Measurements from ENCODE around the gene CLTCL1. TPM values are rescaled to one million over a fixed set of nuclear protein-coding genes. Genes with fewer than 3 reads are reported as not detected.
"Not testable (repeated sequence)": the region's sequence is repeated elsewhere in the genome, so short reads cannot be mapped to it uniquely, and the experiment has no call there.

The CLTCL1 gene
- total and polyA plus RNA-seq, 3 donors from 2014 or later: 46.6 to 107 (median 54.4) TPM

GRCh38 chr22:19204640-19205039, 86.9 kb downstream of the CLTCL1 start:
- no peak for DNase-seq
- H3K27ac ChIP-seq: no peak overlapping the region
- H3K4me3 ChIP-seq: no peak overlapping the region
- H3K9me3 ChIP-seq: no peaks in the 10 kb centered on the region
- intact Hi-C loops (cut with DNase I; ENCODE audit: low total_unique reads): no loop called here
- TF ChIP-seq, protein P1, sequence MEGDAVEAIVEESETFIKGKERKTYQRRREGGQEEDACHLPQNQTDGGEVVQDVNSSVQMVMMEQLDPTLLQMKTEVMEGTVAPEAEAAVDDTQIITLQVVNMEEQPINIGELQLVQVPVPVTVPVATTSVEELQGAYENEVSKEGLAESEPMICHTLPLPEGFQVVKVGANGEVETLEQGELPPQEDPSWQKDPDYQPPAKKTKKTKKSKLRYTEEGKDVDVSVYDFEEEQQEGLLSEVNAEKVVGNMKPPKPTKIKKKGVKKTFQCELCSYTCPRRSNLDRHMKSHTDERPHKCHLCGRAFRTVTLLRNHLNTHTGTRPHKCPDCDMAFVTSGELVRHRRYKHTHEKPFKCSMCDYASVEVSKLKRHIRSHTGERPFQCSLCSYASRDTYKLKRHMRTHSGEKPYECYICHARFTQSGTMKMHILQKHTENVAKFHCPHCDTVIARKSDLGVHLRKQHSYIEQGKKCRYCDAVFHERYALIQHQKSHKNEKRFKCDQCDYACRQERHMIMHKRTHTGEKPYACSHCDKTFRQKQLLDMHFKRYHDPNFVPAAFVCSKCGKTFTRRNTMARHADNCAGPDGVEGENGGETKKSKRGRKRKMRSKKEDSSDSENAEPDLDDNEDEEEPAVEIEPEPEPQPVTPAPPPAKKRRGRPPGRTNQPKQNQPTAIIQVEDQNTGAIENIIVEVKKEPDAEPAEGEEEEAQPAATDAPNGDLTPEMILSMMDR (IDR thresholded peaks at IDR 0.05): no peak
- no peak for TF ChIP-seq POLR2A (IDR thresholded peaks at IDR 0.05)
- no peaks in the 10 kb centered on the region for H3K4me1 ChIP-seq
- no peaks in the 10 kb centered on the region for H3K27me3 ChIP-seq
- WGBS, 2 donors: 99 to 100% methylated on average over 3 to 4 of the region's 4 CpGs
- no peaks in the 10 kb centered on the region for H3K36me3 ChIP-seq (ENCODE audit: low read depth, missing control alignments)

- no peaks in the 10 kb centered on the region for H3K36me3 ChIP-seq (ENCODE audit: low read depth, missing control alignments)
- intact Hi-C loops (cut with DNase I; ENCODE audit: low total_unique reads): no loop called here
- no peaks in the 10 kb centered on the region for H3K9me3 ChIP-seq
- no peak for DNase-seq
- no peaks in the 10 kb centered on the region for H3K4me1 ChIP-seq
- no peak overlapping the region for H3K4me3 ChIP-seq
- no peak overlapping the region for H3K27ac ChIP-seq
- WGBS, 2 donors: 85 to 89% methylated on average over 8 of the region's 8 CpGs
- no peaks in the 10 kb centered on the region for H3K27me3 ChIP-seq
- no peak for TF ChIP-seq POLR2A (IDR thresholded peaks at IDR 0.05)
- TF ChIP-seq, protein P1 (IDR thresholded peaks at IDR 0.05): no peak
Observed at GRCh38 chr22:19203834-19204233, 87.7 kb downstream of the CLTCL1 start.

- H3K4me1 ChIP-seq; H3K4me3 ChIP-seq; H3K27me3 ChIP-seq; DNase-seq; intact Hi-C loops (cut with DNase I; ENCODE audit: low total_unique reads); H3K27ac ChIP-seq; H3K36me3 ChIP-seq (ENCODE audit: low read depth, missing control alignments); H3K9me3 ChIP-seq: not testable (repeated sequence)
- WGBS, 2 donors: 79 to 87% methylated on average over 3 of the region's 3 CpGs
Observed at GRCh38 chr22:19202799-19203186, 88.7 kb downstream of the CLTCL1 start.

DNA sequence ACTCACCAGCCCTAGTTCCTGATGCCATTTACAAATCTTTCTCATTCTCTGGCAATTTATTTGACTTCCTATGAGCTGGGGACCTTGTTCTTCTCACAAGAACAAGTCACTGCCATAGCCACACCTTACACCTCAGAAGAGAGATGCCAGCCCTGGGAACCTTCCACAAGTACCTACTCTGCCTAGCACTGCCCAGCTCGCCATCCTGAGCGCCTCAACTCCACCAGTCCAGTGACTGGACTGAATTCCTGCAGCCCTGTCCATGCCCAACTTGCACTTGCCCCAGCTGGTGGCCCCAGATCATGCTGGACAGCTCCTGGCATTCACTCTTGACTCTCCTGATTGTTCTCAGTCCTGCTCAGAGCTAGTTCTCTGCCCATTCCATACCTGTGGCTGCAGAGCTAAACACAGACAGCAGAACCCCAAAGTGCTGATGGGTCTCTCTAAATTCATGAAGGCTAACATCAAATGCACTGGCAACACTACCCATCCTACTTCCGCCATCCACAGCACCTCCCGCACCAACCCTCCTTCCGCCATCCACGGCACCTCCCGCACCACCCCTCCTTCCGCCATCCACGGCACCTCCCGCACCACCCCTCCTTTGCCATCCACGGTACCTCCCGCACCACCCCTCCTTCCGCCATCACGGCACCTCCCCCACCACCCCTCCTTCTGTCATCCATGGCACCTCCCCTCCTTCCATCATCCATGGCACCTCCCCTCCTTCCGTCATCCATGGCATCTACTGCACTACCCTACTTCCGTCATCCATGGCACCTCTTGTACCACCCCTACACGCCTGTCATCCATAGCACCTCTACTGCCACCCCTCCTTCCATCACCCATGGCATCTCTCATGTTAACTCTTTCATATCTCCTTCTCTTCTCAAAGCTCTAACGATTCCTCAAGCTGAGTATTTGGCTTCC, 89.4 kb downstream of the CLTCL1 start:
- no peak for TF ChIP-seq POLR2A (IDR thresholded peaks at IDR 0.05)
- TF ChIP-seq, protein P1 (IDR thresholded peaks at IDR 0.05): no peak
- Histone ChIP-seq H3K9me3 (no peaks in the 10 kb centered on the region), H3K27ac (no peak overlapping the region), H3K4me3 (peak overlapping the region in 1 of 2 donors; percentile 7), H3K27me3 (no peaks in the 10 kb centered on the region), H3K36me3 (ENCODE audit: low read depth, missing control alignments) (no peaks in the 10 kb centered on the region), H3K4me1 (no peaks in the 10 kb centered on the region)
- intact Hi-C loops (cut with DNase I; ENCODE audit: low total_unique reads): no loop called here
- 62 to 76% methylated on average over 17 to 18 of the region's 18 CpGs for WGBS, 2 donors
- DNase-seq: no peak

DNA sequence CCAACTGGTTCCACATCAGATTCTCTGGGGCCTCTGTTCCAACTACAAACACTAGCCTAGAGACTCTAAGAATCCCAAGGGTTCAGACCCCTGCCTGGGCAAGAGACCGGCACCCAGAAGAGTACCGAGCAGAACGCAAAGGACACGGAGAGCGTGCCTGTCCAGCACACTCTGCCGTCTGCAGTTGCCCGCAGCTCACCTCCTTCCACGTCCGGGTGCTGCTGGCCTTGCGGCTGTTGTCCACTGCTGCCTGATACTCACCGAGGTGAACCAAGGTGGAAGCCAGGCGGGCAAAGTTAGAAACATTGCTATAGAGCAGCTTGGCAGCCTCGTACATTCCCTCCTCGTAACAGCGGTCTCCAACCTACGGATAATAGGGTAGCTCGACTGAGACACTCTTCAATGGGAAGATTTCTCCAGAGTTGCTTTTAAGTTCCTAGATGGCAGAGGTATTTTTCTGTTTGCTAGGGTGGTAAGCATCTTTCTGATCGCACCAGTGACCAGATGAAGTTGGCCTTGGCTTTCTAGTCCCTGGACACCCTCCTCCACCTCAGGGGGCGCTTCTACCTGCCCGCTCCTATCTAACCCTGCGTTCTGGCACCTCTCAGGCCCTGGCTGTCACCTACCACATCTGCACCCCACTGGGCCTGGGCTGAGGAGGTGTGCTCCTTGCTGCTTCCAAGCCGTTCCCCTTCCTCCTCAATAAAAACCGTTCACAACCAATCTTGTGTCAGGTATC, 90.2 kb downstream of the CLTCL1 start:
- intact Hi-C loops (cut with DNase I; ENCODE audit: low total_unique reads): no loop called here
- Histone ChIP-seq H3K27me3 (no peaks in the 10 kb centered on the region), H3K27ac (no peak overlapping the region), H3K36me3 (ENCODE audit: low read depth, missing control alignments) (no peaks in the 10 kb centered on the region), H3K4me1 (no peaks in the 10 kb centered on the region), H3K9me3 (no peaks in the 10 kb centered on the region), H3K4me3 (no peak overlapping the region)
- no peak for DNase-seq
- TF ChIP-seq, protein P1 (IDR thresholded peaks at IDR 0.05): no peak
- TF ChIP-seq POLR2A (IDR thresholded peaks at IDR 0.05): no peak
- WGBS, 2 donors: 90% methylated on average over 20 to 23 of the region's 23 CpGs

Data from testis (tissue), 3 donors.